Measurements from ENCODE around the gene NF2.

NF2 gene

DNA sequence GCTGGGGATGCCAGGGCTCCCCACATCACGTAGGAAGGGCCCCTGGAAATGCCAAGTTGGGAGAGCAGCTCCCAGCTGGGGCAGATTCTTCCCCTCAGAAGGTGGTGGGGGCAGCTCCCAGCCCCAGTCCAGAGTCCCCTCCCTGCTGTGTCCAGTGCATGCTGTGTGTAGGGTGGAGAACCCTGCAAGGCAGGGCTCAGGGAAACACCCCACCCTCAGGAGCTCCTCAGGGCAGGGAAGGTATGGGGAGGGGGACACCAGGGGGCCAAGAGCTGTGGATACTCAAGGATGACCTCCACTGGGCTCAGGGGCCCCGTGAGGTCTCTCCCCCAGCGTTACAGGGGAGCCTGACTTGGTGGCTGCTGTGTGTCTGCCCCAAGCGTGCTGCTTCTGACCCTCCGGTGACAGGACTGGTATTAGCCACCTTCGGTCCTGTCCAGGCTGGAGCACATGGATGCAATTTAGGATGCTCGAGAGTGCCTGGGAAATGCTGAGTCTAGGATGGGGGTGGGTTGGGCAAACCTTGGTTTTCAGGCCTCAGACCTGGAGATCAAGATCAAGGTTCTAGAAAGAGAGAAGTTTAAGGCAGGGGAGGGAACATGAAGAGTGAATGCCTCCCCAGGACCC, 100.2 kb downstream of the NF2 start:
- DNase-seq = no peak

DNA sequence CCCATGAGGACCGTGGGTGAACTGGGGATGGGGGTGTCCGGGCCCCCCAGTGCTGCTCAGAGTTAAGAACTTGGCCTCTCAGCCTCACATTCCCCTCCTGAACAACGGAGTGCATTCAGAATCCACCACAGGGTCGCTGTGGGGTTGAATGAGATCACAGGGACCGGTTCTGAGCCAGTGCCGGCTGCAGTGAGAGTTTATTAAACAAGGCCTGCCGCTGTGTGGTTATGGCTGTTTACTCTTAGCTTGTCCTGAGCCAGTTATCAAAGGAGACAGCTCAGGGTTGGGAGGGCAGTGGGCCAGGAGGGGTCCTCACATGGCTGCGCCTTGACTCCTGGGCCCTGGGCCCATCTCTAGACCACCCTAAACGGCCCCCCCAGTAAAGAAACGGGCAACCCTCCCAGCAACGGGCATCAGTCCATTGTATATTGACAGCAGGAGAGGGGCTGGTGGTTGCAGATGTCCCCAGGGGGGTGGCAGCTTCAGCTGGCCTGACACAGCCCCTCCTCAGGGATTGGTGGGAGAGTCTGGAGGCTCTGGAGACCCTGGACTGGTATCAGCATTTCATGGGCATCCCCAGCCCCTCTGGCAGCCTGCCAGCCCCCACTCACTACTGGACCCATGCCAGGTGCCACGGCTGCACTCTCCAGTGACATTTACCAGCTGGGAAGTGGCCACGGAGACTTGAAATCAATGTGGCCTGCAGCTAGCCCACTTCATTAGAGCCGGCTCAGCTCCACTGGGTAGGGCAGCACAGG, 101.3 kb downstream of the NF2 start:
- no peak for DNase-seq

DNA sequence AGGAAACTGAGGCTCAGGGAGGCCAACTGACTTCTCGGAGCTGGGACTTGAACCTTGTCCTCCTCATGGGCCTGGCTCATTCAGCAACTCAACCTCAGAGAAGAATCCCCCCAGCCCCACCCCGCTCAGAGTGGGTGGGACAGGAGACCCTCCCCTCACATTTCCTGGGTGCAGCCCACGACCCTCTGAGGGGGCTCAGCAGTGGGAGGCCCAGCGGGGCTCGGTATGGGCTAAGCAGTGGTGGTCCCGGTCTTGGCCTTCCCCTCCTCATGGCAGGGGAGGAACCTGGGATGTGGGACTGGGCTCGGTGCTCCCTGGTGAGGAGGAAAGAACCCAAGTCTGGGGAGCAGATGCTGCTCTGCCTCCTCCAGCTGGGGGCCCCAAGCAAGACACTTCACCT, 102.2 kb downstream of the NF2 start:
- no peak for DNase-seq

DNA sequence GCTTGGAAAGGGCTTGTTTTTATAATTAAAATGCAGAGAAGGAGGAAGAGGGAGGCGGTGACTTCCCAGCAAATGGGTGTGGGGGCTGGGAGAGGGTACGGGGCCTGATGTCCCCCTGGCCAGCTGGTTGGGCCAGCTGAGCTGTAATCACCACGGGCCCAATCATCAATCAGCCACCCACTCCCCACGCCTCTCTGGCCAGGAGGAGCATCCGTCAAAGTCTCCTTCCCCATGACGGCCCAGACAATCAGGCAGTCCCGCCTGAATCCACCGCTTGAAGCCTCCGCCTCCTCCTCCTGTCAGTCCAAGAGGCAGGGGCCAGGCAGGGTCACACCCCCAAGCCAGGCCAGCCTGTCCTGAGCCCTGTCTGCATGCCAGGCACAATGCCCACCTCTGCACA, 103.1 kb downstream of the NF2 start:
- DNase-seq = no peak

DNA sequence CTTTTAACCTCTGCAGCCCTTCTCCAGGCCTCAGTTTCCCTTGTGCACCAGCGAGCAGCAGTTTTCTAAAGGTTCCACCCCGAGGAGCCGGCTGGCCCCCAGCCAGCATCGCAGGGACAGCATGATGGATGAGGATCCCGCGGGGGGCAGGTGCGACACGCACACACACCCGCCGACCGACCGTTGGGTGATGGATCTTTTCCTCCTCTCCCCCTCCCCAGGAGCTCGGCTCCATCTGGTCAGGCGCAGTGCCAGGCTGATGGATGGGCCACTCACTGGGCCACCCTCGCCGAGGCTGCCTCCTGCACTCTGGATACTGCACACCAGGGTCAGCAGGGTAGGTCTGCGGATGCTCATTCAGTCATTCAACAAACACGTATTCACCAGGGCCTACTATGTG, 103.6 kb downstream of the NF2 start:
- no peak for DNase-seq

DNA sequence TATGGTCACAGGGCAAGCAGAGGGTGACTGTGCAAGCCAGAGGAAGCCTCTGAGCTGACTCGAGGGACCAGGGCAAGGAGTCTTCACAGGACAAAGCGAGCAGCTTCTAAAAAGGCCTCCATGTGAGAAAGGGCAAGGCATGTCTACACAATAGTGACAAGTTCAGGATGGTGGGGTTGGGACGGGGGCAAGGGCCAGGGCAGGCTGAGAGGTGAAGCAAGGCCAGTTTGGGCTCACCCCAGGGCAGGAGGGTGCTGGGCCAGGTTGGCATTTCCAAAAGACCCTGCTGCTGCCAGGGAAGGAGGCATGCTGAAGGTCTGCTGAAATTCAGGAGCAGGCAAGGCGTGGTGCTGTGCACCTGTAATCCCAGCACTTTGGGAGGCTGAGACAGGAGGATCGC, 104.0 kb downstream of the NF2 start:
- DNase-seq = no peak

DNA sequence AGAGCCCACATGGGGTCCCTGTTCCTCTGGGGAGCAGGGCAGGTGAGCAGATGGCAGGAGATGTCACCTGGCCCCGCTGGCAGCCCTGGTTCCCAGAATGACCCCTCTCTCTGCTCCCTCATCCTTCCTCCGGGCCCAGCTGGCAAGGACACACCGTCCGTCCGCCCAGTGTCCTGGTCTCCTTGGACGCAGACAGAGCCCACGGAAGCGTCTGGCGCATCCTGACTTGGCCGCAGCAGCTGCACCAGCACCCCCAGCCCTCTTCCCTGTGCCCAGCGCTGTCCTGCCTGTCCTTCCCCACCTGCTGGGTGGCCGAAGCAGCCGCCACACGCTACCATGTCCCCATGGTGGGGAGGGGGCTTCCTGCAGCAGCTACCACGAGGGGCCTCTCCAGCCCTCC, 106.8 kb downstream of the NF2 start:
- no peak for DNase-seq

DNA sequence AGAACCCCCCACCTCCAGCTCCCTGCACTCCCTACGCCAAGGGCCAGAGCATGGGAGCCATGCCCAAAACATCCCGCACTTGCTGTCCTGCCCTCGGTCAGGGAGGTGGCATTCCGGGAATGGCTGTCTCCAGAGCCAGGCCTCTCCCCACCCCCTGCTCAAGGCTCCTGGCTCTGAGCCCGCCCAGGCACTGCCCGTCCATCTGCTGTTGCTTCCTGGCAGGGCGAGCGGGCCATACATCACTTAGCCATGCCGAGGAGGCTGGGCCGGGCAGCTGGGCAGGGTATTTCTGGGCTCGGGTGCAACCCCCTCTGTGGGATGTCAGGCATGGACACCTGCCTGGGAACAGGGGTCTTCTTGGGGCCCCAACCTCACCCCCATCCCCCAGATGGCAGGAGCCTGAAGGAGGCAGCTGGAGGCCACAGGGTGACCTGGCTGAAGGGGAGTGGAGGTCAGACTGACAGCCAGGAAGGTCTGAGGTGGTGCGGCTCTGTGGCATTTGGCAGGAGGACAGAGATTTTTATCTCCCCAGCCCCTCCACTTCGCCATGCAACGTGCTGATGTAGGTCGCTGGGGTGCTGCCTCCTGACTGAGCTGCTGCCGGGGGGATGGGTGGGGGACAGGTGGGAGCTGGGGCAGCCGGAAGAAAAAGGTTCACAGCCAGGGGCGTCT, 107.6 kb downstream of the NF2 start:
- no peak for DNase-seq

DNA sequence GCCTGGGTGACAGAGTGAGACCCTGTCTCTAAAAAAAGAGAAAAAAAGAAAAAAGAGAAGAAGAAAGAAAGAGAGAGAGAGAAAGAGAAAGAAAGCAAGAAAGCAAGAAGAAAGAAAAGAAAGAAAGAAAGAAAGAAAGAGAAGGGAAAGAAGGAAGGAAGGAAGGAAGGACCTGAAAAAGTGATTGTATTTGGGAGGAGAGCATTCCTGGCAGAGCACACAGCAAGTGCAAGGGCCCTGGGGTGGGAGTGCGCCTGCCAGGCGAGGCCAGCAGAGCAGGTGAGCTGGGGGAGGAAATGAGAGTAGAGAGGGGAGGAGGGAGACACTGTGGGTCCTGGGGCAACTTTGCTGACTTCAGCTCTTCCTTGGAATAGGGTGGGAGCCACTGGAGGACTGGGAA, 108.7 kb downstream of the NF2 start:
- DNase-seq = no peak

DNA sequence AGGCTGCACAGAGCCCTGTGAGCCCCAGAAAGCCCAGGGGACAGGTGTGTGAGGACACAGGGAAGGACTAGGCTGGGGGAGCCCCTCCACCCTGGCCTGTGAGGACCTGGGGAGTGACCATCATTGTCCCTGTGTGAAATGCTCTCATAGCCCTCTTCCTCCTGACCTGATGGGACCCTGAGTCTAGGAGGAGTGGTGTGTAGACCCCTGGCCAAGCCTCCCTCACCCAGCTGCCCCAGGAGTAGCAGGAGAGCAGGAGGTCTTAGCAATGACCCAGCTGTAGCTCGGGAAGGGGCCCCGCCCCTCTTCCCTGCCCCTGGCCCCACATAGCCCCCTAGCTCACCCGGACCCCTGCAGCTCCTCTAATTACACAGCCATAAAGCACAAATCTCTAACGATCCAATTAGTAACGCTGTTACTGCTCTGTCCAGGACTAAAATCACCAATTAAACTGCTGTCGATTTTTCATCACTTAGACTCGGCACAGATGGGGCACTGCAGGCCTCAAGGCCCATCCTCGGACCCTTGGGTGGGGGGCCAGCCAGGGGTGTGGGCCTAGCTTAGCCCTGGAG, 109.8 kb downstream of the NF2 start:
- no peak for DNase-seq

DNA sequence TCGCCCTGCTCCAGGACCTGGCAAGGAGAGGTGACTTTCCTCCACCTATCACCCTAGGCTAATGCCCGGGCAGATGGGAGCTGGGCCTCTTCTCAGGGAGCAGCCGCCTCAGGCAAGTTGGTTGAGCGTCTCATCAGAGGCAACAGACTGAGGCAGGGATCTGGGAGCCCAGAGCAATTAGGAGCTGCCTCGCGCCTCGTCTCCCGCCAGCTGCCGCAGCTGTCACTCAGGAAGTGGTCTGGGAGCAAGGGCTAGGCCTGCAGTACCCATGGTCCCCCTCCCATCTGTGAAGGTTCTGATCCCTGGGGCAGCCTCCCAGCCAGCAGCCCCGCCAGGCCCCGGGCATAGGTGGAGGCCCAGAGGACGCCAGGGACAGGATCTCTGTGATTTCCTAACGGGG, 111.8 kb downstream of the NF2 start:
- no peak for DNase-seq

DNA sequence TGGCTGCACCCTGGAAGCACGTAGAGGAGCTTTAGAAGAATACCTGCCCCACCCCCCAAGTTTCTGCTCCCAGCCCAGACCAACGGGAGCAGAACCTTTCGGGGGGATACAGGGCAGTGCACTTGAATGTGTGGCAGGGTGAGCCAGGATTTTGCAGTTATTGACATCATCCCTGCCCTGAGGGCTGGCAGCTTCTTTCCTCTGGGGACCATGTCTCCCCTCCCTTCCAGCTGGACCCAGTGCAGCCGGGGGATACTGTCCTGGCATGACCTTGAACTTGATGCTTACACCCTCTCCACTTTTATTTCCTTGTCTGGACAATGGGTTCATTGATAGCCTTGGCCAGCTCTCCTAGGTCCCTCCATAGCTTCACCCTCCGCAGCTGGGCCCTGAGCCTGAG, 112.3 kb downstream of the NF2 start:
- no peak for DNase-seq

DNA sequence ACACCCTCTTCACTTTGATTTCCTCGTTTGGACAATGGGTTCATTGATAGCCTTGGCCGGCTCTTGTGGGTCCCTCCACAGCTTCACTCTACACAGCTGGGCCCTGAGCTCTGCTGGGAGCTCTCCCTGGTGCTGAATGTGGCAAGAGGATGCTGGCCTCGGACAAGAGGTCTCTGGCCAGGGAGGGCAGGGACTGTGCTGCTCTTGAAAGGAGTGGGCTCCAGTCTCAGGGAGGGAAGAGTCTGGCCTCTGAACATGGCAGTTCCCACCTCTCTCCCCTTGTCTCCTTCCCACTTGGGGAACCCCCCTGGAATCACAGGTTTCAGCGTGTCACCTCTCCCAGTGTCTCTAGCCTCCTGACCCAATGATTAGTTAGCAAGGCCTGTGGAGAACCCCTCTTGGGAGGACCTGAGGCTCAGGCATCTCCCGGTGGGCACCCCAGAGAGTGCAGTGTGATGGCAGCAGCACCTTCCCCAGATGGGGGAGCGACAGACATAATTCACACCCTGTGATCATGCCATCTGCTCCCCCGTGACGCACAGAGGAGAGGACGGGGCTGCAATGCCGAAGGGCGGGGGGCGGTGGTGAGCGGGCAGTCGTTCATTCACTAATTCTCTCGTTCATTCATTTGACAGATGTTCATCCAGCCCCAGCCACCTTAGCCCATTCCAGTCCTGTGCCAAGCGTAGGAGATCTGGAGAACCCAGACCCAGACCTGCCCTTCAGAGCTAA, 113.5 kb downstream of the NF2 start:
- DNase-seq = peak; percentile 57

DNA sequence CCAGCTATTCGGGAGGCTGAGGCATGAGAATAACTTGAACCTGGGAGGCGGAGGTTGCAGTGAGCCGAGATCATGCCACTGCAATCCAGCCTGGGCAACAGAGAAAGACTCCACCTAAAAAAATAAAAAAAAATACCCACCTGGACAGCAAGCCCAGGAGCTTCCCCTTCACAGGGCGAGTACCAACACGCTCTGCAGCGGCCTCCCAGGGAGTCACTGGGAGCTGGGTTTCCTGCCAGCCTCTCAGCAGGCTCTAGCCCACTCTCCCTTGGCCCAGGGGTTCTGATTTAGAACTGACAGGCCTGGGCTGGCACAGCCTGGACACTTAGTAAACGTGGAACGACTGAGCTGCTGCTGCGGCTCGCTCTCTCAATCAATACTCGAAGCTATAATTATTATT, 114.4 kb downstream of the NF2 start:
- DNase-seq = no peak

DNA sequence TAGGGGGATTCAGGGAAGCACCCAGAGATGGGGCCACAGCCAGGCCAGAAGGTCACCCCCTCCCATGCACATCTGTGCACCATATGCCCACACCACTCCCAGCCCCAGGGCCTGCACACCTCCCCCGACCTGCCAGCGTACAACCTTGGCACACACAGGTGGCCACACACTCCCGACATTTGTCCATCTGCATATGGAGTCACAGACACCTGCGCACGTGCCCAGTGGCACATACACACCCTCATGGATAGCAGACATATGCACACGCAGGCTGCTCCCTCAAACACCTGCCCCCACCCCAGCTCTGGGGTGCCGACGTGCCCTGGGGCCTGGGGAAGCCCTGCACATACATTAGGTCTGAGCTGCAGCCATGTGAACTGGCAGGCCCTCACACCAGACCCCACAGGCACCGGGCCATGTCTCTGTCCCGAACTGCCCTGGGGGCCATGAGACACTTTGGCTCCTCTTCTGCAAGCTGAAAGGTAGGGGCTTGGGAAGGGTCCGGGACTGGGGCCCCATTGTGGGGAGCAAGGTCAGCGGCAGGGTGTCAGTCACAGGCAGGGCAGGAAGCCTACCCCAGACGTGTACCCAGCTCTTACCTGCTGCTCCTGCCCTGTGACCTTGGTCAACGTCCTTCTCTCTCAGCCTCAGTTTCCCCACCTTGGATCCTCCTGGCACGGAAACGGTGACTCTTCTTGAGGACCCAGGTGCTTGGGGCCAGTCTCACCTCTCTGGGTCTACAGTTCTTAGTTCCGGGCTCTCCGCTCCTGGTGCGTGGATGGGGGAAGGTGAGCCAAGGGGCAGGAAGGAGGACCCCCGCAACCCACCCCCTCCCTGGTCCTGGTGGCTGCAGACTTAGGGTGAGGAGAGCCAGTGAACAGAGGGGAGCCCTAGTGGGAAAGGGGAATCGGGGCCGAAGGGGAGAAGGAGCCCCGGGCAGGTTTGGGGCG, 115.8 kb downstream of the NF2 start:
- no peak for DNase-seq

DNA sequence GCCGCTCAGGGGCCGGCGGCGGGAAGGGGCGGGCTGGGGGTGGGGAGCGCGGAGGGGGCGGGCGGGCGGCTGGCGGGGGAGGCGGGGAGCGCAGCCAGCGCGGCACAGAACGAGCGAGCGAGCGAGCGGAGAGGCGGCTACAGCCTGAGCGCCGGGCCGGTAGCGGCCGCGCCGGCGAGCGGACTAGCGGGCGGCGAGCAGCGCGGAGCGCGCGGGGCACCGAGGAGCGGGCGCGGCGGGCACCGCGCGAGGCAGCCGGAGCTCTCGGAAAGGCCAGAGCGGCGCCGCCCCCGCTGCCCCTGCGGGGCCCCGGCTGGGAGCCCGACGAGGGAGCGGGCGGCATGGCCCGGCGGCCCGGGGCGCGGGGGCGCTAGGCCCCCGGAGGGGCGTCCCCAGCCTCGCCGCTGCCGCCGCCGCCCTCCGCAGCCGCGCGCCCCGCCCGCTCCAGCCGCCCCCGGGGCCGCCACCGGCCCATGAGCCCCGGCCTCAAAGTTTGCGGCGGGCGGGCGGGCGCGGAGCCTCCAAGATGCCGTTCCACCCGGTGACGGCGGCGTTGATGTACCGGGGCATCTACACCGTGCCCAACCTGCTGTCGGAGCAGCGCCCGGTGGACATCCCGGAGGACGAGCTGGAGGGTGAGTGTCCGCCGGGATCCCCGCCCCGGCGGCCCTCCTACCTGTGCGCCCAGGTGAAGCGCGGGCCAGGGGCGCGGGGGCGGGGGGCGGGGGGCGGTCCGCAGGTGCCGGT, 116.6 kb downstream of the NF2 start, which contains the start of gene CABP7:
CABP7 (plus strand) TSS at position 105 of the 747 bp plus-strand sequence; CDS start at position 527, 422 bp downstream.
- no peak for DNase-seq

DNA sequence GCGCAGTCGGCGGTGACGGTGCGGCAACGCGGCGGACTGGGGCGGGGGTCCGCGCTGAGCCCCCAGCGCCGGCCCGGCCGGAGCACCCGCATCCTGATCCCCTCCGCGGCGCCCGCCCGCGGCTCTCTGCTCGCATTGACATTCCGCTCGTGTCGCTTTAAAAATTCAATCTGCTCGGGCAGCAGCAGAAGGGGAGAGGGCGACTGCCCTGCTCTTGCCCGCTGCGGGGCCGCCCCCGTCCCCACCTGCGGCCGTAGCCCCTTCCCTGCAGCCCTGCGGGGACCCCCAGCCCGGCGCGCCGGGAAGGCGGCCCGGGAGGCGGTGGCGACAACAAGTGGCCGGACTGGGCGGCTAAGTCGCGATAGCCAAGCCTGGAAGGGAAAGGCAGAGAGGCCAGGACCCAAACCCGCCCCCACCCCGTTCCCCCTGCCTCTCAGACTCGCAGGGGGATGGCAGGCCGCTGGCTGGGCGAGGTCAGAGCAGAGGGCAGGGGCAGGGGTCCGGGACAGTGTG, 117.4 kb downstream of the NF2 start:
- no peak for DNase-seq

DNA sequence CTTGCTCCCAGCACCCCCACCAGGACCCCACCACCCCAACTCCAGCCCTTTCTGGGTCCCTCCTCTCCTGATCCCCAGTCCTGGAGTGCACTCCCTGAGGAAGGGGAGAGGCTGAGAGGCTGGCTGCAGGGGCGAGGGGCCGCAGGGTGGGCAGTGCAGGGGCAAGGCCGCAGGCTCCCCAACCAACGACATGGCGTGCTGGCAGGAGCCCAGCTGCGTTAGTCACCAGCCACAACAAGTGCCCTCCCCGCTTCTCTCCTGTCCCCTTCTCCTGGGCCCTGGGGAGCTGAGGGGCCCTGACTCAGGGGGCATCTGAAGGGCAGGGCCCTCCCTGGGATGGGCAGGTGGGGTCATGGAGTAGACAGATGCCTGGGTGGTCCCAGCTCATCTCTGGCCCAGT, 118.7 kb downstream of the NF2 start:
- no peak for DNase-seq

DNA sequence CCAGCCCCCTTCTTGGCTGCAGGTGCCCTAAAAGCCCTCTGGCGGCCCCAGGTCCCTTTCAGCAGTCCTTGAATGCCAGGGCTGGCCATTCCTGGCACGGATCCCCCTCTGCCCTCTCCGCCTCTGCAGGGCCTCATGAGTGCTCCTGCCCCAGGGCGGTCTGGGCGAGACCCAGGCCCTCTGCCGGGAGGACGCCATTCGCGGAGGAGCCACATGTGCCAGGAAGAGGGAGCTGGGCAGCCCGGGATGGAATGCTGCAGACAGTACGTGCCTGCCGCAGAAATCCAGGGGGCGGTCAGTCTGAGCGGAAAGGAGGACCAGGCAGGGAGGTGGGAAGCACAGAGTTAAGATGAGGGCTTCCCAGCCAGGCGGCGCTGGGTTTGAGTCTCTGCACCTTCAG, 119.2 kb downstream of the NF2 start:
- DNase-seq = no peak

DNA sequence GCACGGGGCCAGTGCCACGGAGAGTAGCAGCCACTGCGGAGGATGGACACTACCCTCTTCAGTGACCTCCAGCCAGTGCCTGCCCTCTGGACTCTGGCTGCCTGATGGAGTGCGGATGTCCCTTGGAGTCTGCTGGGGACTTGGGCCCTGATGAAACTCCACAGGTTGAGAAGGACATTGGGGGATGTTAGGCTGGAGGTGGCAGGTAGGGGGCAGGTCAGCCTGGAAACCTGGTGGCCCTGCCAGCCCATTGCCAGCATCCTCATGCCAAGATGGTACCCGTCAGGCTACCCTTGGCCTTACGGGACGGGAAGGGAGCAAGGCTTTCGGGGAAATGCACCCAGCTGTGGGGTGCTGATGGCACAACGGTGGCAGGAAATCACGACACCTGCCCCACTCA, 120.3 kb downstream of the NF2 start:
- DNase-seq = no peak

DNA sequence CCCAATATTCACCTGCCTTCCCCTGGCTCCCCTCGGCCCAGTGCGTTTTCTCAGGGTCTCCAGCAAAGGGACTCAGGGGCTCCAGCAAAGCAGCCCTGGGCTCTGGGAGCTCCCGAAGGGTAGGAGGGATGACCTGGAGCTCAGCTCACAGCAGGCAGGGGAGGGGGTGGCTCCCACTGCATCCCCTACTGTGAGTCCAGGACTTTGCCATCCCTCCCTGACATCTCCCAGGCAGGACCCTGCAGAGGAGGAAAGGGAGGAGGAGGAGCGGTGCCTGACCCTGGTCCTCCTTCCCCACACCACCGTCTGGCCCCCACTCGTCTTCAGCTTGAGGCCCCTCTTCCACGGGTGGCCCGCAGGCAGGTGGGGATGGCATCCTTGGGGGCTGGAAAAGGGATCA, 121.4 kb downstream of the NF2 start:
- DNase-seq = no peak
